Measurements from ENCODE around the gene MAPK9.

The MAPK9 gene

GRCh38 chr5:180187767-180188166 lies 104.1 kb downstream of the MAPK9 start:
- Histone ChIP-seq H2AFZ (ENCODE audit: low read length) (no peak overlapping the region), H3K79me2 (ENCODE audit: insufficient read depth, low read length) (no peaks in the 10 kb centered on the region), H3K4me1 (ENCODE audit: insufficient read depth, low read length, poor library complexity, severe bottlenecking) (no peaks in the 10 kb centered on the region), H3K36me3 (ENCODE audit: insufficient read depth, low read length) (no peaks in the 10 kb centered on the region), H3K4me3 (ENCODE audit: low read length, poor library complexity, severe bottlenecking) (no peak overlapping the region), H3K27me3 (ENCODE audit: insufficient read depth, low read length, poor library complexity, severe bottlenecking) (no peaks in the 10 kb centered on the region), H4K20me1 (ENCODE audit: insufficient read depth, low read length, poor library complexity, severe bottlenecking) (no peaks in the 10 kb centered on the region), H3K9me3 (ENCODE audit: insufficient read depth, low read depth, low read length) (no peaks in the 10 kb centered on the region), H3K9me2 (replicated peaks; ENCODE audit: low read depth, low read length) (no peaks in the 10 kb centered on the region), H3F3A (ENCODE audit: low read depth) (no peaks in the 10 kb centered on the region), H3K9ac (ENCODE audit: low read depth, low read length, poor library complexity, severe bottlenecking) (no peak overlapping the region), H3K4me2 (ENCODE audit: low read depth, low read length, poor library complexity, severe bottlenecking) (no peak overlapping the region)
- TF ChIP-seq CTCF (conservative IDR thresholded peaks at IDR 0.05; ENCODE audit: low read length) (no peak), EZH2phosphoT487 (IDR thresholded peaks at IDR 0.05; ENCODE audit: borderline replicate concordance) (no peak)

Data from Loucy (cell line).